ENCODE data around the gene NEURL1.
"Not testable (repeated sequence)": the region's sequence is repeated elsewhere in the genome, so short reads cannot be mapped to it uniquely, and the experiment has no call there.

Gene NEURL1

DNA sequence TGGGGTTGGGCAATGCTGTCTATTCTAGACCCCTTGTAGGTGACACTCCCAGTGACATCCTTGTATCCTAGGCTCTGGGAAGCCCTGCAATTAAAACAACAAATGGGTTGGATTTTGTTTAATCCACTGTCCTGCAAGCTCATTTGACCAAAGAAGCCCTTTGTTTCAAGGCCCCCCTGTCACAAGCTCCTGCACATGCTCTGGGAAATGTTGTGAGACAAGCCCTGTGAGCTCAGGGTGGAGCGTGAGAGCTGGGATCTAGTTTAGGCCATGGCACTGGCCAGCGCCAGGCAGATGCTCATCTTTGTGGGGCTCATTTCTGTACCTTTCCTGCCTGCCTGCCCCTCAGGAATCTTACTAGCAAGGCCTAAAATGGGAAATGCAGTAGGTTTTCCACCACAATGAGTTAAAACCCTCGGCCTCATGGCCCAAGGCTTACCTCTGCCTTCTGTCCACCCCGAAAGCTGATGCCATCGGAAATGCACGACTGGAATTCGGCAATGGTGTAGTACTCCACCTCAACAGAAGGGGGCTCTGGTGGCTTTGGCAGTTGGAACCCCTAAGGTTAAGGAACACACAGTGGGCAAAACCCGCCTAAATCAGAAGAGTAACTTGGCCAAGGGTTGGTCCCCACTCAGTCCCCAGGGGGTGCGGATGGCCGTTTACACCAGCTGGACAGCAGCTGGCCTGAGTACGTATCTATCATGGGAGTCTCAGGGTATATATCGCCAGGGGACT lies 112.0 kb downstream of the NEURL1 start:
- peak; percentile 41 for DNase-seq (ENCODE audit: low read depth)
- peak; percentile 69 for TF ChIP-seq CTCF (IDR thresholded peaks at IDR 0.05; ENCODE audit: insufficient read depth, low read depth, low read length, missing control alignments)
- no peak overlapping the region for H3K4me3 ChIP-seq (ENCODE audit: low read depth, low read length)

DNA sequence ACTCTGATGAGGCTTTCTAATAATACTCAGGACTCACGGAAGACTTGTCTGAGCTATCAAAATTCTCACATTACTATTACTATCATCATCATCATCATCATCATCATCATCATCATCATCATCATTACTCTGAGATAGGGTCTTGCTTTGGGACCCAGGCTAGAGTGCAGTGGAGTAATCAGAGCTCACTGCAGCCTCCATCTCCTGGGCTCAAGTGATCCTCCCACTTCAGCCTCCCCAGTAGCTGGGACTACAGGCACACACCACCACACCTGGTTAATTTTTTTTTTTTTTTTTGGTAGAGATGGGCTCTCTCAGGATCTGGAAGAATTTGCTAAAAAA lies 112.6 kb downstream of the NEURL1 start:
- not testable (repeated sequence) for DNase-seq (ENCODE audit: low read depth); H3K4me3 ChIP-seq (ENCODE audit: low read depth, low read length)

GRCh38 chr10:103607051-103607450 lies 113.5 kb downstream of the NEURL1 start:
- DNase-seq (ENCODE audit: low read depth); H3K4me3 ChIP-seq (ENCODE audit: low read depth, low read length): not testable (repeated sequence)

DNA sequence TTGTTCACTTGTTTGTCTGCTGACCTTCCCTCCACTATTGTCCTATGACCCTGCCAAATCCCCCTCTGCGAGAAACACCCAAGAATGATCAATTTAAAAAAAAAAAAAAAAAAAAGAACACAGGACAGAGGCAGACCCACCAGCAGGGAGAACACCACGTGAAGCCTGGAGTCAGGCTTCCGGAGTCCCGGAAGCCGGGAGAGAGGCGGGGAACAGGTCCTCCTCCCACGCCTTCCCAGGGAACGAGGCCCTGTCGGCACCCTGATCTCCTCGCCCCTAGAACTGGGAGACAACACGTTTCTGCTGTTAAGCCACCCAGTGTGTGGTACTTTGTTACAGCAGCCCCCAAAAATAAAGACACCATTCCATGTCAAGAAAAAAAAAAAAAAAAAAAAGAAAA lies 114.6 kb downstream of the NEURL1 start:
- H3K4me3 ChIP-seq (ENCODE audit: low read depth, low read length); DNase-seq (ENCODE audit: low read depth): not testable (repeated sequence)

DNA sequence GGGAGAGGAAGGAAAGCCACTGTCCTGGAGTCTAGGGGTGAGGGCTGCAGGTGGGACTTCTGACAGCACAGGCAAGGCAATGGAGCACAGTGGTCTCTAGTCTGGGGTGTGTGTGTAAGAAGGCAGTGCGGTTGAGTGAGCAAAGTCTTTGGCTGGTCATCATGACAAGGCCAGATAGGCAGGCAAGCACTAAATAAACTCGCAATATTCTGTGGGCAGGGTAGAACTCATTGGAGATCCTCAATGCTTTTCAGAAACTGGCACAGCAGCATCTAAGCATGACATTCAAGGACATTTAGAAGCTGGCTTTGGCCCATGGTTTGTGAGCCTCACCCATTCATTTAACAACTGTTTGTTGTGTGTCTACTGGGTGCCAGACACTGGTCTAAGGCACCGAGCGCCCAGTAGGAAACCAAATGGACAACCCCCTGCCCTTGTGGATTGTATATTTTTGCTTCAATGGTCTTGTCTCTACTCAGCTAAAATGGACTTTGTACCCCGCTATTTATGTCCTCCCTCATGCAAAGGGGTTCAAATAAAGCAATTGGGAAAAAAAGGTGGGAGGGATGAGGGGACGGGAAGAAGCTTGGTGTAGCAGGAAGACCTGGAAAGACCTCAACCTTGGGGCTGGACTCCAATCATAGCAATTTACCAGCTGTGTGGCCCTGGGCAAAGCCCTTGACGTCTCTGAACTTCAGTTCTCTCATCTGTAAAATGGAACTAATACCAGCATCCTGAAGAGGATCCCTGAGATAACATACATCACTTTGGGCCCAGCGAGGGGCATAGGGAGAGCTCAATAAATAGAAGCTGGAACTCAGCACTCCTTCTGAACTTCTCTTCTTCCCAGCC lies 116.0 kb downstream of the NEURL1 start:
- TF ChIP-seq CTCF (IDR thresholded peaks at IDR 0.05; ENCODE audit: insufficient read depth, low read depth, low read length, missing control alignments), result no peak
- DNase-seq (ENCODE audit: low read depth), result no peak
- no peak overlapping the region for H3K4me3 ChIP-seq (ENCODE audit: low read depth, low read length)

GRCh38 chr10:103610083-103610472 lies 116.6 kb downstream of the NEURL1 start:
- DNase-seq (ENCODE audit: low read depth), result no peak
- no peak for TF ChIP-seq CTCF (IDR thresholded peaks at IDR 0.05; ENCODE audit: insufficient read depth, low read depth, low read length, missing control alignments)
- H3K4me3 ChIP-seq (ENCODE audit: low read depth, low read length), result no peak overlapping the region

DNA sequence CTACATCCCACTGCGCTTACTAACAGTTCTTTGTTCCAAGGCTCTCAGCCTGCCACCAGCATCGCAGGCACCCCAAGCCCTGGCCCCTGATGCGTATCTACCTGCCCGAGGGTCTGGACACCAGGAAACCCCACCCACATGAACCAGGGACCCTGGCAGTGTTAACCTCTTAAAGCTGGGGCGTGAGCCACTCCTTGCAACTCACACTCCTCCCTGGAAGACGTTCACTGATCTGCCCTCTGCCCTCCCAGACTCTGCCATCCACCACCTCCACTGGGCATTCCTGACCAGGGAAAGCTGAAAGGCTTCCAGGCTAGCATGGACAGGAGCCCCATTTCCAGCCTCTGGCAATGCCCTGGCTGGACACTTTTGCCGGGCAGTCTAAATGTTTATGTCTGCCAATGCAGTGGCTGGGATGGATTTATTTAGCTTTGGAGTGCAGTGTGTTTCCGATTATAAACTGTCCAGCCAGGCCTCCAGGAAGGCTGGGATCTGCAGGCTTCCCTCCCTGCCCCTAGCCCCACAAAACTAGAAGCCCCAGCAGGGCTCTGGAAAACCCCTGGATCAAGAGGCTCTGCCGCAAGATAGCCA lies 117.5 kb downstream of the NEURL1 start:
- no peak for TF ChIP-seq CTCF (IDR thresholded peaks at IDR 0.05; ENCODE audit: insufficient read depth, low read depth, low read length, missing control alignments)
- H3K4me3 ChIP-seq (ENCODE audit: low read depth, low read length), result no peak overlapping the region
- no peak for DNase-seq (ENCODE audit: low read depth)

DNA sequence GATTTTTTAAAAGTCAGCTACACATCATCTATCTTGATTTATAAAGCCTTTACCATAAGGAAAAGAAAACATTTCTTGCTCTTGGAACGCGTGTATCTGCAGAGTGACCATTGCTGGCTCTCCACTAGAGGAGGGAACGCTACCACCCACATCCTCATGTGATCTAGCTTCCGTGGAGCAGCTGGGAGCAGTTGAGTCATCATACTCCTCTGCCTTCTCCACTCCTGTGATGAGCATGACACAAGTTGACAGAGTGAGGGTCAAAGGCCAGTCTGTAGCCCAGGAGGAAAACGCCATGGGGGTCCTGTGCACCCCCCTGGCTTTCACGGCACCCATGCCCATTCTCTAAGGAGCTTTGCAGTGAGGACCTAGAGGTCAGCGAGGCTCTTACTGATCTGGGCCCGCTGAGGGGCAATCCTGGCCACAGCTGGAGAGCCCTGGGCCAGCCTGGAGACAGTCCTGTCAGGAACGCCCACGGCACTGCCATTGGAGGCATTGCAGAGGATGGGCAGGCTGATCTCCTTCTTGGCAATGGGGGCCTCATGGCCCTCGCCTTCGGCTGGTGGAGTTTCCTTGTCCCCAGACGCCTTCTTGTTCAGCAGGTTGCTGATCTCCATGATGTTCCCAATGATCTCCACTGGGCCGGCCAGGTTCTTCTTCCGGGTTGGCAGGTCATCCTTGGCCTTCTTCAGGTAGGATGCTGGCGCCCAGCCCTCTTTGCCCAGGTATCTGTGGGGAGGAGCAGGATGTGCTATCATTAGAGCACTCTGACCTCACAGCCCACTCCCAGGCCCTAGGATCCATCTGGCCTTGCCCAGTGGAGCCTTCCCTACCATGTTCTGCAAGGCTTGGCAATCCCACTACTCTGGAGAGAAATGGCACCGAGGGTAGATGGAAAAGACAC lies 119.2 kb downstream of the NEURL1 start:
- TF ChIP-seq CTCF (IDR thresholded peaks at IDR 0.05; ENCODE audit: insufficient read depth, low read depth, low read length, missing control alignments), result no peak
- H3K4me3 ChIP-seq (ENCODE audit: low read depth, low read length), result no peak overlapping the region
- no peak for DNase-seq (ENCODE audit: low read depth)
